HG03159 (cell line): Measurements from ENCODE around the gene HSPBAP1.
"Not testable (repeated sequence)": the region's sequence is repeated elsewhere in the genome, so short reads cannot be mapped to it uniquely, and the experiment has no call there.

ENCODE experiments used
- ATAC-seq: cut with Tn5 transposase; IDR thresholded peaks from one replicate; pipeline ENCODE4 v1.9.1; 2021; ENCODE audit warnings: mild to moderate bottlenecking, moderate library complexity; ENCODE audit not compliant: unreplicated experiment

The HSPBAP1 gene

GRCh38 chr3:122743581-122744120, 50.0 kb downstream of the HSPBAP1 start:
- ATAC-seq: no peak

DNA sequence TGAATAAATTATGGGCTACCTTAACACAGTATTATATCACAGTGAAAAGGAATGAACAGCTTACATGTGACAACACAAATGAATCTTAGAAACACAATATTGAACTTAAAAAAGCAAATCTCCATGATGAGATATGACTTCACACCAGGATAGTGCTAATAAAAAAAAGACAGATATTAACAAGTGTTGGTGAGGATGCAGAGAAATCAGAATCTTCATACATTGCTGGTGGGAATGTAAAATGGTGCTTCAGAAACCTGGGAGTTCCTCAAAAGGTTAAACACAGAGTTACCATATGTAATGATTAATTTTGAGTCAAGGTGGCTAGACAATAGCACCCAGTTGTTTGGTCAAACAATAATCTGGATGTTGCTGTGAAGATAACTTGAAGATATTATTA, 51.4 kb downstream of the HSPBAP1 start:
- no peak for ATAC-seq

- ATAC-seq: no peak
Measured at GRCh38 chr3:122739172-122739571, 54.5 kb downstream of the HSPBAP1 start.

DNA sequence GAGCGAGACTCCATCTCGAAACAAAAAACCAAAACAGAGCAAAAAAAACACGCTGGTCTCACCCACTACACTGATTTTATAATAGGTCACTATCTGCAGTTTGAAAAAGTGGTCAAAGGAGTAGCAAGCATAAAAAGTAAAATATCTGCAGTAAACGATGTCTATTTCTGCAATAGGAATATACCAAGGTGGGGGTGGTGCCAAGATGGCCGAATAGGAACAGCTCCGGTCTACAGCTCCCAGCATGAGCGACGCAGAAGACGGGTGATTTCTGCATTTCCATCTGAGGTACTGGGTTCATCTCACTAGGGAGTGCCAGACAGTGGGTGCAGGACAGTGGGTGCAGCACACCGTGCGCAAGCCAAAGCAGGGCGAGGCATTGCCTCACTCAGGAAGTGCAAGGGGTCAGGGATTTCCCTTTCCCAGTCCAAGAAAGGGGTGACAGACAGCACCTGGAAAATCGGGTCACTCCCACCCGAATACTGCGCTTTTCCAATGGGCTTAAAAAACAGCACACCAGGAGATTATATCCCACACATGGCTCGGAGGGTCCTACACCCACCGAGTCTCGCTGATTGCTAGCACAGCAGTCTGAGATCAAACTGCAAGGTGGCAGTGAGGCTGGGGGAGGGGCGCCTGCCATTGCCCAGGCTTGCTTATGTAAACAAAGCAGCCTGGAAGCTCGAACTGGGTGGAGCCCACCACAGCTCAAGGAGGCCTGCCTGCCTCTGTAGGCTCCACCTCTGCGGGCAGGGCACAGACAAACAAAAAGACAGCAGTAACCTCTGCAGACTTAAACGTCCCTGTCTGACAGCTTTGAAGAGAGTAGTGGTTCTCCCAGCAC, 60.7 kb downstream of the HSPBAP1 start:
- ATAC-seq: not testable (repeated sequence)

- ATAC-seq: no peak
Measured at GRCh38 chr3:122730240-122730639, 63.4 kb downstream of the HSPBAP1 start.

DNA sequence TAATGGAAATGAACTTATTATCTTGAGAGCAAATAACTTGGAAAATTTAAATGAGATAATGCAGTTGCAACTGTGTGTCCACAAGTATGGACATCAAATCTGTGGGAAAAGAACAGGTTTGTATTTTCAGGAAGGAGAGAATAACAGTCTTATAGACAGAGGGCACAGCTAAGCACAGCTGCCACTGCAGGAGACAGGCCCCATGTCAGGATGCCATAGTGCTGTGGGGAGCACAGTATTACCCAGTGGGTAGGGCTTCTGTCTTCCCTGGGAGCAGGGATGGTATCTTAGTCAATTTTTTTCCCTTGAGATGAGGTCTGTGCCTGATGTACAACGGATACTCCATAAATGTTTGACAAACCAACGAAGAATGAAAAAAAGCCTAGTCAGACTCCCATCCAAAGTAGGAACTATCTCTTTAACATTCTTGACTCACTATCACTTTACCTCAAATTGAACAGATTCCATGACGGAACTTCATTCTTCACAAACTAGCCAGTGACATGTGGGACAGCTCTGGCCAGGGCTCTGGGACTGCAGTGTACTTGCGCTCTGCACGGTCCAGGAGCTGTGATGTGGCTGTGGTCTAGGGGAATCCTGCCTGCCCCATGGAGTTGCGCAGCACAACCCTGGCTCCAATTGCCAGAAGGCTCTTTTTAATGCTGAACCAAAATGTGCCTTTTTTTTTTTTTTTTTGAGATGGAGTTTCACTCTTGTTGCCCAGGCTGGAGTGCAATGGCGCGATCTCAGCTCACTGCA, 64.7 kb downstream of the HSPBAP1 start:
- no peak for ATAC-seq

- ATAC-seq: no peak
Measured at GRCh38 chr3:122728186-122728585, 65.4 kb downstream of the HSPBAP1 start.

- no peak for ATAC-seq
Measured at GRCh38 chr3:122727766-122728165, 65.9 kb downstream of the HSPBAP1 start.

- no peak for ATAC-seq
Measured at GRCh38 chr3:122727294-122727693, 66.3 kb downstream of the HSPBAP1 start.

GRCh38 chr3:122725106-122725505, 68.5 kb downstream of the HSPBAP1 start:
- ATAC-seq: no peak

DNA sequence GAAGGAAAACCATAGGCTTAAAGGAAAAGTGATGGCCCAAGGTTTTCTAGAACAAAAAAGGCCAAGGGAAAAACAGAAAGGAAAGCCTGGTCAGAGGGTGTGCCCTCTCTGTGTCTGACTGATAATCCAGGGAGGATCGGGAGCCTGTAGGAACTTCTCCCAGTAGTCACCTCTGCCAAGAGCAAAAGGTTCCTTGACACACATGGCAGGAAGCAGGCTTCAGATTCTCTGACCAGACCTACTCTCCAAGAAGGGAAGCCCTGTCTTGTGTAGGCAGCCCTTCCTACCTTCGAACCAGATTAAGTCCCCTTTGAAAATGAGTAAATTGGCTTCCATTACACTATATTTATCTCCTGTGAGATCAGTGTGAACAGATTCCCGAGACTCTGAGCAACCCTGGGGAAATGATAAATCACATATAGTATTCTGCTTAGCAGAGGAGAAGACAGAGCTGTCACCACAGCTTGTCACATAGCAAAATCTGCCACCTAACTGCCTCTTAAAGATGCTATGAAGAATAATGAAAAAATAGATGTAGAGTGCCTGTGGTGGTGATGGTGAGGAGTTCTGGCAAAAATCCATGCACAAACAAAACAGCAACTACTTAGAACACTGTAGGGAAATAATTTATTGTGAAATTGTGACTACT, 74.2 kb downstream of the HSPBAP1 start:
- ATAC-seq: no peak

DNA sequence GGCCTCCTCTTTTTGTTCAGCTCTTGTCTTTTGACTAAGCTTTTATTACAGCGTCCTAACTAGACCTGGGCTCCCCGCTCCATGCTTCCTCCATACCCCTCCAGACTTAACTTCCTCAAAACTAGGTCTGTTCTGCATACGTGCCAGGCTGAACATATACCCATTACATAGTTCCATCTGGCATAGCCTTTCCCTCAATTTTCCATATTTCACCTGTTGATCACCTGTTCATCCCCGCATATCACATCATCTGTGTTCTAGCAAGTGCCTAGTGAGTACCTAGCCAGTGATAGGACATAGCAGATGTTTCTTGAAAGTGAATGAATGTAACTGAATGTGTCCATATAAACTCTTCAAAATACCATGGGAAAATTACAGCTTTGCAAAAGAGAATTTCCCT, 77.0 kb downstream of the HSPBAP1 start:
- no peak for ATAC-seq

DNA sequence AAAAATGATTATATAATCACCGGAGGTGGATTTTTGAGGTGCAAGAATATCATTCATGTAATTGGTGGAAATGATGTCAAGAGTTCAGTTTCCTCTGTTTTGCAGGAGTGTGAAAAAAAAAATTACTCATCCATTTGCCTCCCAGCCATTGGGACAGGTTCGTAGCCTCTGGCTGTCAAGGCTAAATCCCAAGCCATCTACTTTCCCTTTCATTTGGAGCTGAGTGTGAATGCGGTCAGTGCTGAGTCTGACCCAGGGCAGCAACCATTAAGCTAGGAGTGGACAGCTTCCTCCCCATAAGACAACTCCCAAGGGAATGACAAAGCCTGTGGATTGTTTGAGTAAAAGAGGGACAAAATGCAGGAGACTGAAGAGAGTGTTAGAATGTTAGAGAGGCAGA, 79.4 kb downstream of the HSPBAP1 start:
- no peak for ATAC-seq

DNA sequence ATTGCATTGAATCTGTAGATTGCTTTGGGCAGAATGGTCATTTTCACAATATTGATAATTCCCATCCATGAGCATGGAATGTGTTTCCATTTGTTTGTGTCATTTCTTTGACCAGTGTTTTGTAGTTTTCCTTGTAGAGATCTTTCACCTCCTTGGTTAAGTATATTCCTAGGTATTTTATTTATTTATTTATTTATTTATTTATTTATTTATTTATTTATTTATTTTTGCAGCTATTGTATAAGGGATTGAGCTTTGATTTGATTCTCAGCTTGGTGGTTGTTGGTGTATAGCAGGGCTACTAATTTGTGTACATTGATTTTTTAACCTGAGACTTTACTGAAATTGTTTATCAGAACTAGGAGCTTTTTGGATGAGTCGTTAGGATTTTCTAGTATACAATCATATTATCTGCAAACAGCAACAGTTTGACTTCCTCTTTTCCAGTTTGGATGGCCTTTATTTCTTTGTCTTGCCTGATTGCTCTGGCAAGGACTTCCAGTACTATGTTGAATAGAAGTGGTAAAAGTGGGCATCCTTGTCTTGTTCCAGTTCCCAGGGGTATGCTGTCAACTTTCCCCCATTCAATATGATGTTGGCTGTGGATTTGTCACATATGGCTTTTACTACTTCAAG, 82.9 kb downstream of the HSPBAP1 start:
- not testable (repeated sequence) for ATAC-seq

DNA sequence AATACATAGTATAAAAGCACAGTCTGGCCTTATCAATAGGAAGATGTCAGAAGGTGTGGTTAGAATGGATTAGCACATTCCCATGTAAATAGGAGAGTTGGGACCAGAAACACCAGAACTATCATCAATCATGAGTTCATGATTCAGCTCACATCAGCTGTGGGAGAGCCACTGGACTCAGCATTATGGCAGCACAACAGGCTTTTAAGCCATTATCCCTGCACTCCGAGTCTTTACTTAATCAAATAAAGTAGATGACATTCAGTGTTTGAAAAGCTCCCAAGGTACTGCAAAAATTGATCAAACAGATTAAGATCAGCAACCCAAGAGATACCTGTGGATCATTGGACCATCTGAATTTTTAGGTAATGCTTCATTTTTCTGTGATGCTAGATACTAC, 88.3 kb downstream of the HSPBAP1 start:
- no peak for ATAC-seq

DNA sequence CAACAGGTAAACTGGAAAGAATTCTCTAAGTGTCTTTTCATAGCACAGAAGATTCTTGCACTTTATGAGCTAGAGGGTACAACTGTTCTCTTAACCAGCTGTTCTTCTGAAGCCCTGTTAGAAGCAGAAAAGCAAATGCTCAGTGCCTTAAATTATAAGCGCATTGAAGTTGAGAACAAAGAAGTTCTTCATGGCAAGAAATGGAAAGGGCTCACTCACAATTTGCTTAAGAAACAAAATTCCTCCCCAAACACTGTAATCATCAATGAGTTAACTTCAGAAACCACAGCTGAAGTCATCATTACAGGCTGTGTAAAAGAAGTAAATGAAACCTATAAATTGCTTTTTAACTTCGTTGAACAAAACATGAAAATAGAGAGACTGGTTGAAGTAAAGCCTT, 93.4 kb downstream of the HSPBAP1 start:
- no peak for ATAC-seq

- ATAC-seq: peak; percentile 66
Measured at GRCh38 chr3:122697952-122698620, 95.5 kb downstream of the HSPBAP1 start.

GRCh38 chr3:122695927-122696561, 97.6 kb downstream of the HSPBAP1 start:
- no peak for ATAC-seq

DNA sequence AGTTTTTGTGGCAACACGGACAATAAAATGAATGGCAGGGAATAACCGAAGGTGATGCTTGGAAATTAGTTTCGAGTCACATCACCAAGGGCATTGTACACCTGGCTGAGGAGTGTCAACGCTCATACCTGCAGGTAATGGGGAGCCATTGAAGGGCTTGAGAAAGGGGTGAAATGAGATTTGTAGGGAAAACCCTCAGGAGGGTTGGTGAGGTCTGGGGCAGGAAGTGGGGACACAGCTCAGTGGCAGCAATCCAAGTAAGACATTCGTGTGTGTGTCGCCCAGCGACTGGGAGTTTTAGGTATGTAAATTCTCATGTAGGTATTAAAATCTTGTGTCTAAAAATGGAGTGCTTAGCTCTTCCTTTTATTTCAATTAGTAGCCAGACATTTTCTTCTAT, 98.7 kb downstream of the HSPBAP1 start:
- no peak for ATAC-seq

DNA sequence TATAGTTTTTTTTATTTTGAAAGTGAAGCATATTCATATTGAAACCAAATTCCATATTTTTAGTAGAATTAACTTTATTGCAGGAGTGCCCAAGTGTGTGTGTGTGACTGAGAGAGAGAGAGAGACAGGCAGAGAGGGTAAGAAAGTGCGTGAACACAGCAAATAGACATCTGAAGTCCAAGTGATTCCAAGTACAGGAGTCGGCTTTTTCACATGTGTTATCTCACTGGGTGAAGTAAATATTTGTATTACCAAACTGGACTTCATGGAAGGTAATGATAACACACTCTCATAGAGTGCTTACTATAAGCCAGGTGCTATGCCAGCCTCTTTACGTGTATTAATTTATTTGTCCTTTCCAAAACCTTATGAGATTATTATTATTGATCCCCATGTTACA, 101.0 kb downstream of the HSPBAP1 start:
- ATAC-seq: no peak
